Measurements from ENCODE around the gene NPFF.
A peak's percentile ranks its signal among the peaks of the same experiment; 100 is the strongest.
"Not testable (repeated sequence)": the region's sequence is repeated elsewhere in the genome, so short reads cannot be mapped to it uniquely, and the experiment has no call there.

NPFF gene

DNA sequence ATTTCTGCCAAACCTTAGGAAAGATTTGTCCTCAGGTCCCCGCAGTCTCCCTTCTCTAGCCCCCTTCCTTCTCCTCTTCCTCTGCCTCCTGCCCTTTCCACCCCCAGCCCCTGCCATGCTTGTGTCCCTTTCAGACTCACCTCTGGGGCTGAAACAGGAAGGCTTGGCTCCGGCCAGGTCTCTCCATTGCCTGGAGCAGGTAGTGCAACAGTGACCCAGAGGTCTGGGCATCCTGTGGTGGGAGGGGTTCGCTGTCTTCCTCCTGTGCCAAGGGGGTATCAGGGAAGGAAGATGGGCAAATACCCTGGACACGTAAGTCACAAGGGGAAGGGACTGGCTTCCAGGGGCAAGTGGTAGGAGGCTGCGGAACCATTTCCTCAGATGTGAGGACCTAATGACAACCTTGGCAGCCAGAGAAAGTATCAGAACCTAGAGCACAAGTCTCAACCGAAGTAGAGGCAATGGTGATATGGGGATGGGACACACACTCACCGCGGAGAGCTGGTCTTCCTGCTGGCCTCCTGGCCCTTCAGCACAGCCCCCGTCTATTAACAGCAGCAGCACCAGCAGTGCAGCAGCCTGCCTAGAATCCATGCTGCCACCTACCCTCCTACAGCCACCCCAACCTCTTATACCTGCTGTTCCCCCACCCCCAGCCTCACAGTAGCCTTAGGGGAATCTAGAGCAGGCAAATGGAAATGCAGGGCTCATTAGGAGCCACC lies at the start of gene NPFF:
NPFF (minus strand) TSS at position 604 of the 722 bp plus-strand sequence; CDS start at position 594, 10 bp downstream.
- in situ Hi-C loops (cut with HindIII; ENCODE audit: low pct_ligation_motif_present, low sequenced_read_pairs) = no loop called here
- Histone ChIP-seq H3K27ac (no peak within 1 kb of the TSS), H3K27me3 (replicated peaks) (no peaks in the 10 kb centered on the region), H3K36me3 (replicated peaks) (peaks cover 27% of the 10 kb centered on the region), H3K4me3 (ENCODE audit: low read depth, low read length) (no peak within 1 kb of the TSS)
- DNase-seq = no peak
- TF ChIP-seq, protein P1, sequence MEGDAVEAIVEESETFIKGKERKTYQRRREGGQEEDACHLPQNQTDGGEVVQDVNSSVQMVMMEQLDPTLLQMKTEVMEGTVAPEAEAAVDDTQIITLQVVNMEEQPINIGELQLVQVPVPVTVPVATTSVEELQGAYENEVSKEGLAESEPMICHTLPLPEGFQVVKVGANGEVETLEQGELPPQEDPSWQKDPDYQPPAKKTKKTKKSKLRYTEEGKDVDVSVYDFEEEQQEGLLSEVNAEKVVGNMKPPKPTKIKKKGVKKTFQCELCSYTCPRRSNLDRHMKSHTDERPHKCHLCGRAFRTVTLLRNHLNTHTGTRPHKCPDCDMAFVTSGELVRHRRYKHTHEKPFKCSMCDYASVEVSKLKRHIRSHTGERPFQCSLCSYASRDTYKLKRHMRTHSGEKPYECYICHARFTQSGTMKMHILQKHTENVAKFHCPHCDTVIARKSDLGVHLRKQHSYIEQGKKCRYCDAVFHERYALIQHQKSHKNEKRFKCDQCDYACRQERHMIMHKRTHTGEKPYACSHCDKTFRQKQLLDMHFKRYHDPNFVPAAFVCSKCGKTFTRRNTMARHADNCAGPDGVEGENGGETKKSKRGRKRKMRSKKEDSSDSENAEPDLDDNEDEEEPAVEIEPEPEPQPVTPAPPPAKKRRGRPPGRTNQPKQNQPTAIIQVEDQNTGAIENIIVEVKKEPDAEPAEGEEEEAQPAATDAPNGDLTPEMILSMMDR (IDR thresholded peaks at IDR 0.05; ENCODE audit: low read depth, low read length, missing control alignments) = no peak

DNA sequence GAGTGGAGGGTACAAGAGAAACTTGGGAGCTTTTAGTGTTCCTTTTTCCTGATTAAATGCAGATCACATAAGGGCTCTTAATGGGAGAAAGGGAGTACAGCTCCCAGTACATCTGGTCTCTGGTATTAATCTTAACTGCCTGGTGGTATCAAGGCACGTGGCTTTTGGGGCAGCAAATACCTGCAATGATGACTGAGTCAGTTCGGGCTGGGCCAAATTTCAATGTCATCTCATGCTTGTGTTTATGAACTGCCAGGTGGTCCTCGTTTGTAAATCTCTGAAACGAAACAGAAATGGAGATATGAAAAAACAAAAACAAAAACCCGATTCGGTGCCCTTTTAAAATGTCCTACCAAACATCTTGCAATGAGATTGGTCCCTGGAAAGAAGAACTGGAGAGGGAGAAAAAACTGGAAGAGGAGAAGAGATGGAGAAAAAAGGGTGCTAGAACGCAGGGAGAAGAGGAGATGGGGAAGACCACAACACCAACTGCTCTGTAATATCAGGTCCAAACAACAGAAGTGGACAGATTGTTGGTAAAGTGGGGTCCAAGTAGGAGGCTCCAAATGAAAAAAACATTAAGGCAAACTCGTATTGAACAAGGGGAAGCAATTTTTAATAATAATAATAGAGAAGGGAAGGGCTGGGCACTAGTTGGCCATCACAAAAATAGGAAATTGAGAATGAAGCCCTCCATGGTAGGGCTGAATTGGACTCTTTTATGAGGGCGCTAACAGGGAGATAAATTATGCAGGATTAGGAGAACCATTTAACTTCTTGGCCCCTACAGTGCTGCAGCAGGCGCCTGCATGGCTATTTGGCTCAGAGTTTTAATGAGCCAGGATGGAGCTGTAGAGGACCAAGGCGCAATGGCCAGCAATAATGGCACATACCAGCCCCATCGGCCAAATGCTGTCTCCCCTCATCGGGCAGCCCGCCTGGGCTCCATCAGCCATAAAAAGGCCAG lies 45.4 kb upstream of the NPFF start:
- Histone ChIP-seq H3K27me3 (replicated peaks) (no peaks in the 10 kb centered on the region), H3K27ac (no peak overlapping the region), H3K4me3 (ENCODE audit: low read depth, low read length) (no peak overlapping the region), H3K36me3 (replicated peaks) (peaks cover 18% of the 10 kb centered on the region)
- no peak for DNase-seq
- in situ Hi-C loops (cut with HindIII; ENCODE audit: low pct_ligation_motif_present, low sequenced_read_pairs) = no loop called here
- TF ChIP-seq, protein P1 (IDR thresholded peaks at IDR 0.05; ENCODE audit: low read depth, low read length, missing control alignments) = no peak

GRCh38 chr12:53551889-53552291 lies 44.6 kb upstream of the NPFF start:
- no peak overlapping the region for H3K4me3 ChIP-seq (ENCODE audit: low read depth, low read length)
- no peaks in the 10 kb centered on the region for H3K27me3 ChIP-seq (replicated peaks)
- H3K36me3 ChIP-seq (replicated peaks) = peaks cover 20% of the 10 kb centered on the region
- DNase-seq = no peak
- no peak overlapping the region for H3K27ac ChIP-seq
- in situ Hi-C loops (cut with HindIII; ENCODE audit: low pct_ligation_motif_present, low sequenced_read_pairs) = no loop called here
- TF ChIP-seq, protein P1 (IDR thresholded peaks at IDR 0.05; ENCODE audit: low read depth, low read length, missing control alignments) = no peak

- in situ Hi-C loops (cut with HindIII; ENCODE audit: low pct_ligation_motif_present, low sequenced_read_pairs) = no loop called here
- TF ChIP-seq, protein P1 (IDR thresholded peaks at IDR 0.05; ENCODE audit: low read depth, low read length, missing control alignments) = no peak
- Histone ChIP-seq H3K4me3 (ENCODE audit: low read depth, low read length) (no peak overlapping the region), H3K27ac (no peak overlapping the region), H3K27me3 (replicated peaks) (no peaks in the 10 kb centered on the region), H3K36me3 (replicated peaks) (peaks cover 20% of the 10 kb centered on the region)
- DNase-seq = peak; percentile 51
Observed at GRCh38 chr12:53550595-53550994, 43.3 kb upstream of the NPFF start.

DNA sequence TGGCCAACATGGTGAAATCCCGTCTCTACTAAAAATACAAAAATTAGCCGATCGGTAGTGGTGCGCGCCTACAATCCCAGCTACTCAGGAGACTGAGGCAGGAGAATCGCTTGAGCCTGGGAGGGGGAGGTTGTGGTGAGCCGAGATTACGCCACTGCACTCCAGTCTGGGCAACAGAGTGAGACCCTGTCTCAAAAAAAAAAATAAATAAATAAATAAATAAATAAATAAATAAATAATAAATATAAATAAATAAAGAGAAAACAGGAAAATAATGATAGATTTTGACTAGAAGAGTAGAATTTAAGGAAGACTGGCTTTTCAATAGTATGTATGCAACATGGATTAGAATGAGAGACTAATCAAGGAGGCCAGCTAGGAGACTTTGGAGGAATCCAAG lies 42.8 kb upstream of the NPFF start:
- H3K27ac ChIP-seq; H3K27me3 ChIP-seq (replicated peaks); H3K4me3 ChIP-seq (ENCODE audit: low read depth, low read length); DNase-seq; in situ Hi-C loops (cut with HindIII; ENCODE audit: low pct_ligation_motif_present, low sequenced_read_pairs): not testable (repeated sequence)
- H3K36me3 ChIP-seq (replicated peaks) = peaks cover 20% of the 10 kb centered on the region

DNA sequence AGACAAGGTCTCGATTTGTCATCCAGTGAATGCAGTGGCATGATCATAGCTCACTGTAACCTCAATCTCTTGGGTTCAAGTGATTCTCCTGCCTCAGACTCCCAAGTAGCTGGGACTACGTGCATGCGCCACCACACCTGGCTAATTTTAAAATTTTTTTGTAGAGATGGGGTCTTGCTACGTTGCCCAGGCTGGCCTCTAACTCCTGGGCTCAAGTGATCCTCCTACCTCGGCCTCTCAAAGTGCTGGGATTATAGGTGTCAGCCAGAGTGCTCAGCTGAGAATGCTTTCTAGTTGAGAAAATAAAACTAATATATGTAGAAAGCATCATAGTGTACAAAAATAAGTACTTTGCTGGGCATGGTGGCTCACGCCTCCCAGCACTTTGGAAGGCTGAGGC lies 41.1 kb upstream of the NPFF start:
- H3K4me3 ChIP-seq (ENCODE audit: low read depth, low read length); DNase-seq; in situ Hi-C loops (cut with HindIII; ENCODE audit: low pct_ligation_motif_present, low sequenced_read_pairs); H3K27me3 ChIP-seq (replicated peaks); H3K27ac ChIP-seq: not testable (repeated sequence)
- peaks cover 27% of the 10 kb centered on the region for H3K36me3 ChIP-seq (replicated peaks)
